Calu3 (cell line): ENCODE data around the gene CCL20. TPM values are rescaled to one million over a fixed set of nuclear protein-coding genes. Genes with fewer than 3 reads are reported as not detected.

Experiments used
- BruUV-seq: library from RNA; stranded (reverse); fragments of 400-500 nt; replicated peaks from 2 replicates; lab custom pipeline; 2021; lab: Mats Ljungman, UMichigan
- CTCF ChIA-PET: fragments of 300-600 bp; sonication (Branson Sonifier 250); formaldehyde crosslinking; loops from one replicate; lab custom pipeline; 2022; ENCODE audit warnings: antibody characterized with exemption; lab: Charles Lee
- DNase-seq: peaks from one replicate; pipeline ENCODE4 v3.0.0; 2022
- H3K27ac Mint-ChIP-seq: one replicate; pipeline ENCODE4 v1.8.0; 2022; ENCODE audit warnings: mixed read lengths; ENCODE audit not compliant: unreplicated experiment
- H3K27me3 Mint-ChIP-seq: one replicate; pipeline ENCODE4 v1.8.0; 2022; ENCODE audit warnings: mixed read lengths; ENCODE audit not compliant: unreplicated experiment
- H3K36me3 Mint-ChIP-seq: one replicate; pipeline ENCODE4 v1.8.0; 2022; ENCODE audit warnings: mild to moderate bottlenecking, moderate library complexity, mixed read lengths; ENCODE audit not compliant: insufficient read depth, unreplicated experiment
- H3K4me1 Mint-ChIP-seq: one replicate; pipeline ENCODE4 v1.8.0; 2022; ENCODE audit warnings: mild to moderate bottlenecking, low read depth, mixed read lengths; ENCODE audit not compliant: unreplicated experiment
- H3K4me3 Mint-ChIP-seq: one replicate; pipeline ENCODE4 v1.8.0; 2022; ENCODE audit warnings: mild to moderate bottlenecking, low read depth, moderate library complexity, mixed read lengths; ENCODE audit not compliant: unreplicated experiment
- H3K9me3 Mint-ChIP-seq: one replicate; pipeline ENCODE4 v1.8.0; 2022; ENCODE audit warnings: low read depth, mixed read lengths; ENCODE audit not compliant: unreplicated experiment
- intact Hi-C: fragments of 100-400 bp; cut with micrococcal nuclease; formaldehyde crosslinking; loops from one replicate; pipeline ENCODE4 v1.10.0; 2022; ENCODE audit not compliant: unreplicated experiment
- total RNA-seq: library from RNA; stranded (reverse); gene quantifications from 2 replicates; pipeline ENCODE4 v1.2.3, GENCODE V29; 2022
- TF ChIP-seq, protein P1 (sequence below): fragments of 200-600 bp; IDR thresholded peaks from one replicate; pipeline ENCODE4 v1.8.0; 2022; ENCODE audit warnings: antibody characterized with exemption; ENCODE audit not compliant: unreplicated experiment

Gene CCL20
- total RNA-seq, 1 experiment from 2014 or later, result 39.9 TPM

DNA sequence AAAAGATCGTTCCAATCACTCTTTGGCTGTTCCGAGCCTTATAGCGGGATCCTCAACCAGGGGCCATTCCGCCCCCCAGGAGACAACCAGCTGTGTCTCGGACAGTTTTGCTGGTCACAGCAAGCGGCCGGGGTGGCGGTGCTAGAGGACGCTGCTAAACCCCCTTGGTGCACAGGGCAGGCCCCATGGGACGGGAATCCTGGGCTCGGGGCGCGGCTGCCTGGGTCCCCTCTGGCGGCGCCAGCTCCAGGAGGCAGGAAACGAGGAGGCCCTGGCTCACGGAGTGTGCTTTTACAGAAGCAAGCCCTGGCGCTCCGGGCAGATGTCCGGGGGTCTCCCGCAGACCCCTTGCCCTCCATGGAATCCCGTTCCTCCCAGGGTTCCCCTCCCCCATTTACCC, 45.8 kb upstream of the CCL20 start:
- DNase-seq, result no peak
- Mint-ChIP-seq H3K4me3 (no peak overlapping the region), H3K27ac (no peak overlapping the region), H3K27me3 (no peaks in the 10 kb centered on the region), H3K9me3 (no peaks in the 10 kb centered on the region), H3K4me1 (peaks cover 25% of the 10 kb centered on the region), H3K36me3 (no peaks in the 10 kb centered on the region)
- TF ChIP-seq, protein P1, sequence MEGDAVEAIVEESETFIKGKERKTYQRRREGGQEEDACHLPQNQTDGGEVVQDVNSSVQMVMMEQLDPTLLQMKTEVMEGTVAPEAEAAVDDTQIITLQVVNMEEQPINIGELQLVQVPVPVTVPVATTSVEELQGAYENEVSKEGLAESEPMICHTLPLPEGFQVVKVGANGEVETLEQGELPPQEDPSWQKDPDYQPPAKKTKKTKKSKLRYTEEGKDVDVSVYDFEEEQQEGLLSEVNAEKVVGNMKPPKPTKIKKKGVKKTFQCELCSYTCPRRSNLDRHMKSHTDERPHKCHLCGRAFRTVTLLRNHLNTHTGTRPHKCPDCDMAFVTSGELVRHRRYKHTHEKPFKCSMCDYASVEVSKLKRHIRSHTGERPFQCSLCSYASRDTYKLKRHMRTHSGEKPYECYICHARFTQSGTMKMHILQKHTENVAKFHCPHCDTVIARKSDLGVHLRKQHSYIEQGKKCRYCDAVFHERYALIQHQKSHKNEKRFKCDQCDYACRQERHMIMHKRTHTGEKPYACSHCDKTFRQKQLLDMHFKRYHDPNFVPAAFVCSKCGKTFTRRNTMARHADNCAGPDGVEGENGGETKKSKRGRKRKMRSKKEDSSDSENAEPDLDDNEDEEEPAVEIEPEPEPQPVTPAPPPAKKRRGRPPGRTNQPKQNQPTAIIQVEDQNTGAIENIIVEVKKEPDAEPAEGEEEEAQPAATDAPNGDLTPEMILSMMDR, result no peak
- intact Hi-C loops, result loop anchor here (10.0 kb wide), 1 partner anchor 213 kb away; no protein-coding TSS in a partner anchor
- no TSS peak for BruUV-seq
- CTCF ChIA-PET, result interaction anchor here (2.8 kb wide), 1 partner anchor 109 kb away, joined by 64 read pairs; no protein-coding TSS in a partner anchor

DNA sequence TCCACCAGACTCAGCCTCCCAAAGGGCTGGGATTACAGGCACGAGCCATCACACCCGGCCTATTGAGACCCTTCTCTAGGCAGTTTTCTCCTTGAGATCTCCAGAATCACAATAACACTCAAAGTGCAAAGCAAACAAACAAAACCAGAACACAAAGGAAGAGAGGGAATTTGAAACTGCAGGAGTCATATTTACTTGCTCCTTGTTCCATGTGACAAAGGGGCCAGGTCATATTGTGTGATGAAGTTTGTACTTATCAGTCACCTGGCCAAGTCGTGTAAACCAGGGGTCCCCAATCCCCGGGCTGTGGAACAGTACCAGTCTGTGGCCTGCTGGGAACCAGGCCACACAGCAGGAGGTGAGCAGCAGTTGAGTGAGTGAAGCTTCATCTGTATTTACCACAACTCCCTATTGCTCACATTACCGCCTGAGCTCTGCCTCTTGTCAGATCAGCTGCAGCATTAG, 41.4 kb upstream of the CCL20 start:
- intact Hi-C loops, result no loop called here
- H3K4me3 Mint-ChIP-seq, result no peak overlapping the region
- H3K4me1 Mint-ChIP-seq, result peaks cover 35% of the 10 kb centered on the region
- TF ChIP-seq, protein P1, result no peak
- BruUV-seq, result no TSS peak
- no peak overlapping the region for H3K27ac Mint-ChIP-seq
- no peaks in the 10 kb centered on the region for H3K9me3 Mint-ChIP-seq
- DNase-seq, result no peak
- CTCF ChIA-PET, result no interaction called here
- no peaks in the 10 kb centered on the region for H3K36me3 Mint-ChIP-seq
- no peaks in the 10 kb centered on the region for H3K27me3 Mint-ChIP-seq

DNA sequence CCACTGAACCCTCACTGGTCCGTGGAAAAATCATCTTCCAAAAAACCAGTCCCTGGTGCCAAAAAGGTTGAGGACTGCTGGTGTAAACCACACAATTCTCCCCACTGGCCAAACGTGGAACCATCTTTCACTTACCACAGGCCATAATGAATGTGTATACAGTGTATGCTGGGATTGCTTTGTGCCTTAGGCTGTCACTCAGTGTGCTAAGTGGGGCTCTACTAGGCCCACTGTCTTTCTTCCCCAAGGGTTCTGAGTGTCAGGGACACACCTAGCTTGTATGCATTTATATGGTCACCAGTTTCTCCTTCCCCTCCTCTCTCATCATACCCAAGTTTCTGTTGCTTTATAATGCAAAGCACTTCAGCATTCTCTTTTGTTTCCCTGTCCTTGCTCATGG, 40.7 kb upstream of the CCL20 start:
- H3K27me3 Mint-ChIP-seq, result no peaks in the 10 kb centered on the region
- H3K4me1 Mint-ChIP-seq, result peaks cover 38% of the 10 kb centered on the region
- no peak for DNase-seq
- CTCF ChIA-PET, result interaction anchor here (0.7 kb wide), 1 partner anchor 152 kb away, joined by 5 read pairs; no protein-coding TSS in a partner anchor
- no peaks in the 10 kb centered on the region for H3K36me3 Mint-ChIP-seq
- H3K27ac Mint-ChIP-seq, result no peak overlapping the region
- intact Hi-C loops, result no loop called here
- TF ChIP-seq, protein P1, result no peak
- no peak overlapping the region for H3K4me3 Mint-ChIP-seq
- BruUV-seq, result no TSS peak
- H3K9me3 Mint-ChIP-seq, result no peaks in the 10 kb centered on the region

DNA sequence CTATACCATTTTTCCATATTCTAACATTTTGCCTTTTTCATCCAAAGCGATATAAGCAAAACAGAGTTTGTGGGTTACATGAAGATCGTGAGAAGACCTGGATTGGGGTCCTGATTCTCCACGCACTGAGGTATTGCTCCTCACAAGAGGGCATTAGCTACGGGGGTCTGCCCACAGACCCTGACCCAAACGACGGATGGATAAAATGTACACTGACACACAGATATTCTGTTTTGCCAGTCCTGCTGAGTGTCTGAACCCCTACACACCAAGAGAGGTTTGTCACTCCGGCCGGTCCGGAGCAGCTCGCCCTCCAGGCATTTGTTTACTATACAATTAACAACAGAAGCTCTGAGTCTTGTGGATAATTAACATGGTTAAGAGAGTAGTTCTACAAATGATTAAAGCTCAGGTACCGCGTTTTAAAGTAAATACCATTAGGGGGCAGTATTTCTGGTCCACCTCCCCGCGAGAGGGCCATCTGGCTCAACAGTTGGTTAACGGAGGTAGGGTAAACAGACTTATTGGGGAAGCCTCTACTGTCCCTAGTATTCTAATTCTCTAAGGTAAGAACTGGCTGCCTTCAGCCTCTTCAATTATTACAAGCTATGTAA, 39.5 kb upstream of the CCL20 start:
- CTCF ChIA-PET, result interaction anchor here (0.6 to 1.7 kb wide), 8 partner anchors 8 to 98 kb away, joined by 3 to 17 read pairs (median 4); no protein-coding TSS in a partner anchor
- no peaks in the 10 kb centered on the region for H3K36me3 Mint-ChIP-seq
- no peaks in the 10 kb centered on the region for H3K27me3 Mint-ChIP-seq
- no peak overlapping the region for H3K27ac Mint-ChIP-seq
- BruUV-seq, result no TSS peak
- intact Hi-C loops, result loop anchor here (2.0 kb wide), 3 partner anchors 45 to 111 kb away; no protein-coding TSS in a partner anchor
- no peaks in the 10 kb centered on the region for H3K9me3 Mint-ChIP-seq
- TF ChIP-seq, protein P1, result peak; percentile 65
- DNase-seq, result peak; percentile 36
- H3K4me3 Mint-ChIP-seq, result no peak overlapping the region
- peaks cover 38% of the 10 kb centered on the region for H3K4me1 Mint-ChIP-seq
